ENCODE results near the gene PLAC8L1. TPM values are rescaled to one million over a fixed set of nuclear protein-coding genes. Genes with fewer than 3 reads are reported as not detected.
"Not testable (repeated sequence)": the region's sequence is repeated elsewhere in the genome, so short reads cannot be mapped to it uniquely, and the experiment has no call there.

Gene PLAC8L1
- total RNA-seq: under 1 TPM; 0.47 to 0.48 TPM

- Mint-ChIP-seq H3K9me3 (no peaks in the 10 kb centered on the region), H3K4me1 (no peaks in the 10 kb centered on the region), H3K27ac (no peak within 1 kb of the TSS), H3K36me3 (ENCODE audit: low read depth) (peaks cover 7% of the 10 kb centered on the region), H3K4me3 (no peak within 1 kb of the TSS), H3K27me3 (no peaks in the 10 kb centered on the region)
- CTCF ChIA-PET: no interaction called here
- POLR2A ChIA-PET: interaction anchor here (0.6 kb wide), 1 partner anchor 128 kb away, joined by 3 read pairs; no protein-coding TSS in a partner anchor
- no peak for DNase-seq
Measured at GRCh38 chr5:146105477-146105876, at the start of gene PLAC8L1. PLAC8L1 (minus strand) TSS chr5:146105577; CDS start chr5:146104311, 1,266 bp downstream.

- ChIA-PET CTCF (interaction anchor here (1.2 kb wide), 1 partner anchor 17 kb away, joined by 3 read pairs; no protein-coding TSS in a partner anchor), POLR2A (no interaction called here)
- H3K27me3 Mint-ChIP-seq: no peaks in the 10 kb centered on the region
- H3K4me1 Mint-ChIP-seq: no peaks in the 10 kb centered on the region
- peaks cover 57% of the 10 kb centered on the region for H3K36me3 Mint-ChIP-seq (ENCODE audit: low read depth)
- no peak overlapping the region for H3K4me3 Mint-ChIP-seq
- H3K9me3 Mint-ChIP-seq: no peaks in the 10 kb centered on the region
- no peak for DNase-seq
- H3K27ac Mint-ChIP-seq: no peak overlapping the region
Measured at GRCh38 chr5:146151970-146152369, 46.6 kb upstream of the PLAC8L1 start.

GRCh38 chr5:146137967-146138403 is 32.6 kb upstream of the PLAC8L1 start:
- CTCF ChIA-PET: no interaction called here
- Mint-ChIP-seq H3K36me3 (ENCODE audit: low read depth) (peaks cover 43% of the 10 kb centered on the region), H3K4me1 (no peaks in the 10 kb centered on the region), H3K27ac (no peak overlapping the region), H3K4me3 (no peak overlapping the region), H3K9me3 (no peaks in the 10 kb centered on the region), H3K27me3 (no peaks in the 10 kb centered on the region)
- POLR2A ChIA-PET: no interaction called here
- DNase-seq: no peak

- Mint-ChIP-seq H3K27me3 (no peaks in the 10 kb centered on the region), H3K4me1 (peaks cover 3% of the 10 kb centered on the region), H3K4me3 (no peak overlapping the region), H3K36me3 (ENCODE audit: low read depth) (peaks cover 48% of the 10 kb centered on the region), H3K9me3 (no peaks in the 10 kb centered on the region), H3K27ac (no peak overlapping the region)
- ChIA-PET CTCF (interaction anchor here (1.2 kb wide), 1 partner anchor 12 kb away, joined by 3 read pairs; no protein-coding TSS in a partner anchor), POLR2A (no interaction called here)
- no peak for DNase-seq
Measured at GRCh38 chr5:146130440-146131045, 25.2 kb upstream of the PLAC8L1 start.

- CTCF ChIA-PET: no interaction called here
- no peak overlapping the region for H3K4me3 Mint-ChIP-seq
Measured at GRCh38 chr5:146126068-146126467, 20.7 kb upstream of the PLAC8L1 start.

GRCh38 chr5:146124580-146124979 is 19.2 kb upstream of the PLAC8L1 start:
- CTCF ChIA-PET: no interaction called here
- Mint-ChIP-seq H3K4me3 (no peak overlapping the region), H3K36me3 (ENCODE audit: low read depth) (peaks cover 66% of the 10 kb centered on the region), H3K9me3 (no peaks in the 10 kb centered on the region), H3K27me3 (no peaks in the 10 kb centered on the region), H3K27ac (no peak overlapping the region), H3K4me1 (peaks cover 3% of the 10 kb centered on the region)
- DNase-seq: no peak
- POLR2A ChIA-PET: no interaction called here

More at GRCh38 chr5:146126068-146126467, 20.7 kb upstream of the PLAC8L1 start:
- Mint-ChIP-seq H3K27me3 (no peaks in the 10 kb centered on the region), H3K4me1 (peaks cover 3% of the 10 kb centered on the region), H3K36me3 (ENCODE audit: low read depth) (peaks cover 60% of the 10 kb centered on the region), H3K27ac (no peak overlapping the region), H3K9me3 (no peaks in the 10 kb centered on the region)
- POLR2A ChIA-PET: no interaction called here
- no peak for DNase-seq

GRCh38 chr5:146121451-146121850 is 16.1 kb upstream of the PLAC8L1 start:
- H3K36me3 Mint-ChIP-seq (ENCODE audit: low read depth): peaks cover 76% of the 10 kb centered on the region
- H3K4me3 Mint-ChIP-seq, POLR2A ChIA-PET, H3K27me3 Mint-ChIP-seq, H3K4me1 Mint-ChIP-seq, DNase-seq, H3K9me3 Mint-ChIP-seq, H3K27ac Mint-ChIP-seq: not testable (repeated sequence)
- CTCF ChIA-PET: interaction anchor here (0.6 to 0.7 kb wide), 2 partner anchors 25 to 139 kb away, joined by 3 read pairs; no protein-coding TSS in a partner anchor

GRCh38 chr5:146118322-146118721 is 12.9 kb upstream of the PLAC8L1 start:
- Mint-ChIP-seq H3K4me3 (no peak overlapping the region), H3K36me3 (ENCODE audit: low read depth) (peaks cover 65% of the 10 kb centered on the region), H3K27ac (no peak overlapping the region), H3K27me3 (no peaks in the 10 kb centered on the region), H3K4me1 (no peaks in the 10 kb centered on the region), H3K9me3 (no peaks in the 10 kb centered on the region)
- ChIA-PET POLR2A (no interaction called here), CTCF (interaction anchor here (0.6 kb wide), 1 partner anchor 12 kb away, joined by 3 read pairs; no protein-coding TSS in a partner anchor)
- no peak for DNase-seq

GRCh38 chr5:146117216-146117615 is 11.8 kb upstream of the PLAC8L1 start:
- H3K27ac Mint-ChIP-seq, POLR2A ChIA-PET, H3K9me3 Mint-ChIP-seq, CTCF ChIA-PET, H3K4me3 Mint-ChIP-seq, DNase-seq, H3K4me1 Mint-ChIP-seq, H3K27me3 Mint-ChIP-seq: not testable (repeated sequence)
- peaks cover 61% of the 10 kb centered on the region for H3K36me3 Mint-ChIP-seq (ENCODE audit: low read depth)

GRCh38 chr5:146116361-146116760 is 11.0 kb upstream of the PLAC8L1 start:
- H3K36me3 Mint-ChIP-seq (ENCODE audit: low read depth): peaks cover 56% of the 10 kb centered on the region
- ChIA-PET CTCF (interaction anchor here (1.0 kb wide), 1 partner anchor 25 kb away, joined by 3 read pairs; no protein-coding TSS in a partner anchor), POLR2A (no interaction called here)

GRCh38 chr5:146112476-146112875 is 7.1 kb upstream of the PLAC8L1 start:
- Mint-ChIP-seq H3K36me3 (ENCODE audit: low read depth) (peaks cover 25% of the 10 kb centered on the region), H3K27ac (no peak overlapping the region), H3K27me3 (no peaks in the 10 kb centered on the region), H3K9me3 (no peaks in the 10 kb centered on the region), H3K4me3 (no peak overlapping the region), H3K4me1 (no peaks in the 10 kb centered on the region)
- CTCF ChIA-PET: no interaction called here
- POLR2A ChIA-PET: no interaction called here
- no peak for DNase-seq

More at GRCh38 chr5:146116361-146116760, 11.0 kb upstream of the PLAC8L1 start:
- no peak for DNase-seq
- Mint-ChIP-seq H3K27me3 (no peaks in the 10 kb centered on the region), H3K4me3 (no peak overlapping the region), H3K9me3 (no peaks in the 10 kb centered on the region), H3K4me1 (no peaks in the 10 kb centered on the region), H3K27ac (no peak overlapping the region)

GRCh38 chr5:146111409-146111808 is 6.0 kb upstream of the PLAC8L1 start:
- Mint-ChIP-seq H3K4me3 (no peak overlapping the region), H3K27me3 (no peaks in the 10 kb centered on the region), H3K9me3 (no peaks in the 10 kb centered on the region), H3K27ac (no peak overlapping the region), H3K4me1 (no peaks in the 10 kb centered on the region), H3K36me3 (ENCODE audit: low read depth) (peaks cover 19% of the 10 kb centered on the region)
- CTCF ChIA-PET: interaction anchor here (0.6 to 0.9 kb wide), 3 partner anchors 16 to 264 kb away, joined by 3 to 4 read pairs (median 3); no protein-coding TSS in a partner anchor
- DNase-seq: no peak
- POLR2A ChIA-PET: no interaction called here

- no peaks in the 10 kb centered on the region for H3K9me3 Mint-ChIP-seq
- no peaks in the 10 kb centered on the region for H3K27me3 Mint-ChIP-seq
- DNase-seq: no peak
- H3K27ac Mint-ChIP-seq: no peak overlapping the region
- H3K4me1 Mint-ChIP-seq: no peaks in the 10 kb centered on the region
- H3K36me3 Mint-ChIP-seq (ENCODE audit: low read depth): peaks cover 16% of the 10 kb centered on the region
- POLR2A ChIA-PET: no interaction called here
- no peak overlapping the region for H3K4me3 Mint-ChIP-seq
- CTCF ChIA-PET: no interaction called here
Measured at GRCh38 chr5:146109379-146109778, 4.0 kb upstream of the PLAC8L1 start.

- CTCF ChIA-PET, H3K9me3 Mint-ChIP-seq, H3K4me1 Mint-ChIP-seq, H3K4me3 Mint-ChIP-seq, H3K27me3 Mint-ChIP-seq, H3K27ac Mint-ChIP-seq, POLR2A ChIA-PET, DNase-seq: not testable (repeated sequence)
- peaks cover 16% of the 10 kb centered on the region for H3K36me3 Mint-ChIP-seq (ENCODE audit: low read depth)
Measured at GRCh38 chr5:146108870-146109269, 3.5 kb upstream of the PLAC8L1 start.

All from activated CD4-positive, alpha-beta T cell treated with anti-CD3 and anti-CD28 coated beads, Interleukin-2, amount 10 ng/mL, durations not matched to agents 7 days and 5 days (primary cell).